ENCODE measurements around the gene C1orf116.
A peak's percentile ranks its signal among the peaks of the same experiment; 100 is the strongest.

GRCh38 chr1:207077470-207078377 is 45.2 kb upstream of the C1orf116 start:
- TF ChIP-seq CTCF (IDR thresholded peaks at IDR 0.05), result peak; percentile 77 to 91 (median 85)
- TF ChIP-seq POLR2A (IDR thresholded peaks at IDR 0.05), result no peak
